NCI-H1092 treated with DMSO at 0.1 percent for 48 hours (cell line): ENCODE results near the gene COL1A1.
A peak's percentile ranks its signal among the peaks of the same experiment; 100 is the strongest.

ENCODE experiments used
- DNase-seq: peaks from one replicate; lab custom pipeline; 2025; lab: John Stamatoyannopoulos, UW

The COL1A1 gene

GRCh38 chr17:50213026-50214022, 11.9 kb upstream of the COL1A1 start:
- no peak for DNase-seq

DNA sequence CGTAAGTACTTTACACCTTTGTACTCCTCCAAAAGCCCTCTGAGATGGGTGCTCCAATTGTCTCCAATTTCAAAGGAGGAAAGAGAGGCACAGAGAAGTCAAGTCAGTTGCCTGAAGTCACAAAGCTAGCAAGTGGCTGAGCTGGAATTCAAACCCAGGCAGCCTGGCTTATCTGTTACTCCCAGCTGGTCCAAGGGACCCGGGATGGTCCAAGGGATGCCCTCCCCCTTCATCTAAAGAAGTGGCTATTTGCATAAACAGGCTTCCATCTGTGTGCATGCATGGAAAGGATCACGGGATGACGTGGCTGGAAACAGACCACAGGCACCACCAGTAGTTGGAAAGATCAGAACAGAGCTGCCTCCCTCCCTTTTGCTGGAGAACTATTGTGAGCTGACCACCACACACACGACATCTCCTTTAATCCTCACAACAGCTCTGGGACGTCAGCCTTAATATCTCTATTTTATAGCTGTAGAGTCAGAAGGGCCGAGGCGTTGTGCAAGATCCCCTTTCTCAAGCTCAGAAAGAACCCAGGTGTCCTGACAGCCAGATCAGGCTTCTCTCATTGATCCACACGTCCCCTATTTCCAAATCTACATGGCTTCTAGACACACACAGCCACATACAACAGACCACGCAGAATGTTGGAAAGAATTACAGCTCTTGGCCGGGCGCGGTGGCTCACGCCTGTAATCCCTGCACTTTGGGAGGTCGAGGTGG, 10.9 kb upstream of the COL1A1 start:
- no peak for DNase-seq

DNA sequence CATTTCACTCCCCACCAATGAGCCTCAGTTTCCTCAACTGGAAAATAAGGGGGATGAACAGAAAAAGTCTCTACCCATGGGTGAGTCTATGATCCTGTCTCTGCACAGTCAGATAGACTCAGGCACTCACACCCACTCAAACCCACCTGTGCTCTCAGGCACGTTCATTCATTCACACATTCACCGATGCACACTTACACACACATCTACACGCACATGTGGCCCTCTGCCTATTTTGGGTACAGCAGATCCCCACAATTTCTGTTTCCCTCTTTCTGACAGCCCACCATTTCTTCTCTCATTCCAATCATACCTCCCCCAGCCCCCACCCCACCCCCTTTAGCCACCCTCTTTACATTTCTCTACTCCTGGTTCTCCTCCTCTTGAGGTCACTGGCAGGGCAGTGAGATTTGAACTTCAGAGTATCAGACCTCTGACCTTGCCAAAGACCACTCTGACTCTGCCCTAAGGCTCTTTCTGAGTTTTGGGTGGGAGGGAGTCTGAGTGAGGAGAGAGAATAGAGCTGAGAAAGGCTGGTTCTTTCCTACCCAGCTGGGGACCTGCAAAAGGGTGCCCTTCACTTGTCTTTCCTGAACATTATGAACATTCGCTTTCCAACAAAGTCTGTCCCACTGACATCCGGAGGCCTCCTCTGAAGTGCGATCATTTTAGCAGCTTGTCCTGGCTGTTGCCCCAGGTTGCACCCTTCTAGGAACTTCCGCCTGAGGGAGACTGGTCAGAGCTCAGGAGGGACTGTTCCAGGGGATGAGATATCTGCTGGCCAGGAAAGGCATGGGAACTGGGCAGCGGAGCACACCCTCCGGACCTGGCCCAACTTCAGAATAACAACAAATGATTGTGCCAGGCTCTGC, 10.1 kb upstream of the COL1A1 start:
- DNase-seq = no peak

DNA sequence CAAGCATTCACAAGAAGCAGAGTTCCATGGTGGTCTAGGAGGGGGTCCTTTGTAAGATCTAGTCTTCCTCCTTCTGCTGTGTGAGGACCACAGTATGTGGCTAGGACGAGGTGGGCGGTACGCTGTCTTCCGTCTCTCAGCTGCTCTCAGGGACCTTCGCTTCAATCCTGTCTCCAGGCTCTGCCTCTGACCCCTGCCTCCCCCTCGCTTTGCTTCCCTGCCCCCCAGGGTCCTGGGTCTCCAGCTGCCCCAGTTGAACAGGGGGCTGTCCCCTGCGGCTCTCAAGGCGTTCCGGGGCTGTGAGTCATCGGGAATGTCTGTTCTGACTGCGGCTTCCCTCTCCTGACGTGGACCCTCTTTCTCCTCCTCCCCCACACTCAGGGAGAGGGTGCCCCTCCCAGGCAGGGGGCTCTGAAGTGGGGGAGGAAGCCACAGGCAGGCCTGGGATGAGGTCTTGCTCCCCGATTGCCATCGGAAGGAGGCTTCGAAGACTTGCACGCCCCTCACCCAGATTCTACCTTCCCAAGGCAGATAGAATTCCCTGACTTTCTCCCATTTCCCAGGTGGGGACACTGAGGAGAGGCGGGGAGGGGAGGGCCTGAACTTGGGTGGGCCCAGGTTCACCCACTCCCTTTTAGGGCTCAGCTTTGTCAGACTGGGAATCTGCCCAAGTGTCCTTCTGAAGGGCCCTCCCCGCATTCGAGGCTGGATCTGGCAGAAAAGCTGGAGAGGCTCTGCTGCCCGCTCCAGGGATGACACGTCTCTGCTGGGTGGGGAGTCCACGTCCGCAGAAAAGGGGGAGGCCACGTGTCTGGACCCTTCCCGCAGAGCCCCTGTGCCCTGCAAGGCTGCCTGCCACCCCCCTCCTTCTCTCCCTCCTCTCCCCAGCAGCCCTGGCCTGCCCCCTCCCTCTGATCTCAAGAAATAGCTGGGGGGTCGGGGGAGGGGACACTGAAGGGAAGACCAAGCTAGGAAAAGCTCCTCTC, 9.1 kb upstream of the COL1A1 start:
- no peak for DNase-seq

GRCh38 chr17:50209472-50210239, 8.2 kb upstream of the COL1A1 start:
- no peak for DNase-seq

GRCh38 chr17:50209133-50209471, 7.7 kb upstream of the COL1A1 start:
- no peak for DNase-seq

DNA sequence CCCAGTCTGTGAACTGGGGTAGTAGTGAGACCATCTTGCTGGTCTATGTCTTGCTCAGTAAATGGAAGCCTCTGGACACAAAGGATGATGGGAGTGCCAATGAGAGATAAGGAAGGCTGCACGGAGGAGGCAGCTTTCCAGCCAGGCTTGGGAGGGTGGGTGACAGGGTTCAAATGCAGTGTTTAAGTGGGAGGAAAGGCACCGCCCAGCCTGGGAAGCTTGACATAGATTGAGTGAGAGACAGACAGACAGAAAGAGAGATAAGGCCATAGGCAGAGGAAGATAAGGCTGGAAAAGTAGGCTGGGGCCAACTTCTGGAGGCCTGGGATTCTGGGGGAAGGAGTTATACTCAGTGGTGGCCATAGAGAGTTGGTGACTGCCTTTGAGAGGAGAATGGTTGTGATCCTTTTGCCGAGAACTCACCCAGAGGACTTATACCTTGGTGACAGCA, 7.2 kb upstream of the COL1A1 start:
- no peak for DNase-seq

DNA sequence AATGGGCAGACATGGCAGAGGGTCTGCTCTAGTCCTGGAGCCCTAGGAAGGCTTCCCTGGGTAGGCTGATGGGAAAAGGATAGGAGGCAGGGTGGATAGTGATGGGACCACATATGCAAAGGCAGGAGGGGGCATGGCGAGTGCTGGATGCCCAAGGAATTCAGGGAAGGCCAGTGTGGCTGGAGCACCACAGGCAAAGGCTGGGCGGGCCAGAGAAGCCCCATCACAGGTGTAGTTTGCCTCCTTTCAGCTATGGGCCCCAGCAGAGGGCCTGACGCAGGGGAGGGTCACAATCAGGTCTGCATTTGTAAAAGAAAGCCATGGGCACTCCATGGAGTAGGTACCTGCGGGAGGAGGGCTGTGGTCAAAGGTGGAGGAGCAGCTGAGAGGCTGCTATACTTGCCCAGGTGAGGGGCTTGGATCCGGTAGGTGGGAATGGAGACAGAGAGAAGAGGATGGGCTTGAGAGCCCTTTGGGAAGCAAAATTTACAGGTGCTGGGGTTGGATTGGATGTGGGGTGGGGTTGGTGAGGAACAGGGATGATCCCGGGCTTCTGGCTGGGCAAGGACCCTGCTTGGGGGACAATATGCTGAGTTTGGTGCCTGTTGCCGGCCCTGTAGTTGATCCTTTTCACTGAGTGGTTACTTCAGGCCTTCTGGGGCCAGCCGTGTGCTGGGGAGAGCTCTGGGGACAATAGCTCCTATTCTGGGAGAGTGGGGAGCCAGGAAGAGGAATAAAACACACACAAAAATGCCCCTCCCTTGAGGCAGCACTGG, 6.5 kb upstream of the COL1A1 start:
- DNase-seq = no peak

GRCh38 chr17:50207315-50207714, 5.9 kb upstream of the COL1A1 start:
- no peak for DNase-seq

DNA sequence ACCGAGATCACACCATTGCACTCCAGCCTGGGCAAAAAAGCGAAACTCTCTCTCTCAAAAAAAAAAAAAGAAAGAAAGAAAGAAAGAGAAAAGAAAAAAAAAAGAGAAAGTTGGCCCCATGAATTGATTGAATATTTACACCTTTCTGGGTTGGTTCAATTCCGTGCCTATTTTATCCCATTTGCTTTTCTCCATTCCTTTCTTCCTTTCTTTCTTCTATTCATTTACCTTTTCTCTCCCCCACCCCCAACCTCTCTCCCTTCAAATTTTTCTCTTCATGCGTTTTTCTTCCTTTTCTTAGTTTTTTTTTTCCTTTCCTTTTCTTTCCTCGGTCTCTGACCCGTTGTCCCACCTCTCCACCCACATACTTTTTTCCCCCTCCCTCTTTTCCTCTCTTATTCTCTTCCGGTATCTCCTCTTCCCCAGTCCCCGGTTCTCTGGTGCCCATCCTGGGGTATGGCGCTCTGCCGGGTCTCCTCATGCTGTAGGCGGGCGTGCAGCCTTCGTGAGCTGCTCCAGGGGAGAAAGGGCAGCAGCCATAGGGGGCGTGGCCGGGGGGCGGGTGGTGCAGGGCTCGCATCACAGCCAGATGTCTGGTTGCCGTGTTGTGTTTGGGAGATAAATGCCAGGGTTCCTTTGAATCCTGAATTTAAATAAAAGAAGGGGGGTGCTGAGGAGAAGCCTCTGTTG, 5.3 kb upstream of the COL1A1 start:
- no peak for DNase-seq

DNA sequence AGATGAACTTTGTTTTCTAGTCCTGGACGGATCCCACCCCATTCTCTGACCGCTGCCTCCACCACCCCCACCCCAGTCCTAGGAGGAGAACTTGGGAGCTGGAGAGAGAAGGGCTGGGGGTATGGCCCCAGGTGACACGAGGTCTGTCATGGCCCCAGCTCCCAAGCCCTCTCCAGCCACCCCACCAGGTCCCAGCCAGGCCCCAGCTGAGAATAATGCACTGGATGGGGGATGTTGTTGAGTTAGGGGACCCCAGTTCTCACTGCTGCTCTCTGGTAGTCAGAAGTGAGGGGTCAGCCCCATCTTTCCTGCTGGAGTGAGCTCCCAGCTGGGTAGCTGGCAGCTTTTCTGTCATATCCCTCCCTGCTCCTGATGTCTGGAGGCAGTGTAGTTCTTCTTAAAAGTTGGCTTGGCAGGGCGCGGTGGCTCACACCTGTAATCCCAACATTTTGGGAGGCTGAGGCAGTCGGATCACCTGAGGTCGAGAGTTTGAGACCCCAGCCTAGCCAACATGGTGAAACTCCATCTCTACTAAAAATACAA, 4.6 kb upstream of the COL1A1 start:
- DNase-seq = no peak

DNA sequence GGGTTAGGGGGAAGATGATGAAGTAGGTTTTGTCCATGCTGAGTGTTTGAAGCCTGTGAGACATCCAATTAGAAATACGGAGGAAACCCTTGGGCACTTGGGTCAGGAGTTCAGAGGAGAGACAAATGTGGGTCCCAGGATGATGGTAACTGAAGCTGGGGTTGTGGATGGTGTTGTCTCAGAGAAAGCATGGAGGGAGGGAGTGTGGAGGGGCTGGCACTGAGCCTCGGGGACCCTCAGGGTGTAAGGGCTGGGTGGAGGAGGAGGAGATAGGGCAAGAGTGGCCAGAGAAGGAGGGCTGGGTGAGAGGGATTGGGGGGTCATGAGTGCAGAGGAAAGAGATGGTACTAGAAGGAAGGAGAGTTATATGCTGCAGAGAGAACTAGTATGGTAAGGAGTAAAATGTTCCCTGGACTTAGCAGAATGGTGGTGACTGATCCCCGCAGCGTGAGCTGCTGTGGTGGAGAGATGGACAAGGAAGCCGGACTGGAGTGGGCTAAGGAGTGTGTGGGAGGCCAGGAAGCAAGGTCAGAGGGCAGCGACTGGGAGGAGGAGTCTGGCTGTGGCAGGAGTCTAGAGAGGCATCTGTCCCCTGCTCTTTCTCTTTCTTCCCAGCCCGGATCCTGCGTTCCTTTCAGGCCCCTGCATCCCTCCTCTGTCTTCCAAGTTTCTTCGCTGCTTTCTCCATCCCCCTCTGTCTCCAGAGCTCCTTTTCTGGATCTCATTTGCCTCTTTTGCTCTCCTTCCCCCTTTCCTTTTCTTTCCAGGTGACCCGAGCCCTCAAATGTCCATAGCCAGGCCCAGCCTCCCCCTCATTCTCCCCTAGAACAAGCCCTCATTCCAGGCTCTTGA, 3.9 kb upstream of the COL1A1 start:
- no peak for DNase-seq

DNA sequence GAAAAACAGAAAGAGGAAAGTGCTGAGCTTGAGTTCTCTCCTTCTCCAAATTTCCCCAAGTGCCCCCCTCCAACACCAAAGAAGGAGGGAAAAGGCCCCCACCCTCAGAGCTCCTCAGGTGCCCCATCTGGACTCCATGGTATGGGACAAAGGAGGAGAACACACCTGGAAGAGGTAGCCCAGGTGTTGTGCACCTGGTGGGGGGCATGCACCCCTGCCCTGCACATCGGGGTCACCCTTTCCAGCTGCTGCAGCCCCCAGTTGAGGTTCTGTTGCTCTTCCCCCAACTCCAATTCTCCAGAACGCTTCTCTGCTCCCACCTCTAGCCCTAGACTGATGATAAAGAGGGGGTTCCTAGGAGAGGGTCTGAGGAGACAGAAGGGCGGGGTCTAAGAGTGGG, 3.0 kb upstream of the COL1A1 start:
- DNase-seq = no peak

- DNase-seq = no peak
These were observed 2.3 kb upstream of the COL1A1 start for GRCh38 chr17:50203604-50204345.

DNA sequence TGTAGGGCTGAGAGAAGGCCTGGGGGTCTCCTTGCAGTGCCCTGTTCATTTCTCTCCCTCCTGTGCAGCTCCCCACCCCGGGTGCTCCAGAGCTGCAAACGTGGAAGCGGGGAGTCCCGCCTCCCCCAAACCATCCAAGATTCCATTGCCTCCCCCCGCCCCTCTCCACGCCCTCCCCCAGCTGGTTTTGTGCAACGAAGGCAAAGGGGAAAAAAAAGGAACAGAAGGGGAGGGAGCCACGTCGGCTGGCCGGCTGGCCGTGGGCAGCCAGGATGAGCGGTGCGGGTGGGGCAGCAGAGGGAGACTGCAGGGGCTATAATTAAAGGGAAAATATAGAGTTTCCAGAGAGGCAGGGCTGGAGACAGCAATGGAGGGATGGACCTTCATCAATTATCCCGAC, 1.7 kb upstream of the COL1A1 start:
- DNase-seq = no peak

DNA sequence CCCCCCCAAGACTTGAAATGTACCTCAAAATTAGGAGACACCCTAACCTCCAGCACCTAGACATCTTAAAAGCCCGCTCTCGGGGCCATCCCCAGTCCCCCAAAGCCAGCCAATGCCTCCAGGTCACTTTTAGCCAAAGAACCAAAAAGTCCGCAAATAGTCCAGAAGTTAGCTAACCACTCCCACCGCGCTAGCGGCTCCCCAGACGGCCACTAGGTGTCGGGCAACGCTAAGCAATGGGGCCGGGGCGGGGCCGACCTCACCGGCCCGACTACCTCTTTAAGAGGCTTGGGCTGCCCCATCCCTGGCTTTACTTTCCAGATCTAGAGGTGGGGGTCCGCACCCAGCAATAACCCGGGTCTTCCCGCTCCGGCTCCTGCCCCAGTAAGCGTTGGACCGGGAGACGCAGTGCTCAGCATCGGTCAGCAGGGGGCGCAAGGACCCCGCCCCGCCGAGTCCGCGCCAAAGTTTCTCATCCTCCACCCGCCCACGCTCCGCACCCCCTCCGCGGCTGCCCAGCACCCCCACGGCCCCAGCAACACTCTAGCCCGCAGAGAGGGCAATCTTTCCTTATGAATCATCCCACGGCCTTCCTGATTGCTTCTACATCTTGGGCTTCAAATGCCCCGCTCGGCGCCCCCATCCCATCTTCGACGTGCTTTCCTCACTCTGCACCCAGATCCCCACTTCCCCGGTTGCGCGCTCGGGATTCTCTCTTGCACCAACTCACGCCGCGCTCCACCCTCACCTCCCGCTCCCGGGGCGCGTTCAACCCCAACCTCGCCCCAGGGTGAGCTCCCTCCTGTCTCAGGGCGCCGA, 765 bp downstream of the COL1A1 start:
- peak; percentile 18 for DNase-seq
